HepG2 (cell line): Measurements from ENCODE around the gene POLN. TPM values are rescaled to one million over a fixed set of nuclear protein-coding genes. Genes with fewer than 3 reads are reported as not detected.

Experiments
- AFF4 ChIP-seq: sonication (generic); formaldehyde crosslinking; IDR thresholded peaks from 2 replicates; pipeline ENCODE4 v1.4.0; 2020; ENCODE audit warnings: missing genetic modification reagents
- BCL6 ChIP-seq: IDR thresholded peaks from 2 replicates; pipeline ENCODE4 v1.6.1; 2016; ENCODE audit warnings: missing genetic modification reagents, missing compliant biosample characterization
- DRAP1 ChIP-seq: IDR thresholded peaks from 2 replicates; pipeline ENCODE4 v1.6.1; 2016; ENCODE audit warnings: missing genetic modification reagents, missing compliant biosample characterization
- EHMT2 ChIP-seq: fragments of 200-600 bp; sonication (generic); IDR thresholded peaks from 2 replicates; pipeline ENCODE4 v1.7.0; 2017; ENCODE audit warnings: antibody characterized with exemption, low read depth, low read length, borderline replicate concordance
- GATAD2A ChIP-seq: IDR thresholded peaks from 2 replicates; pipeline ENCODE4 v1.6.1; 2016
- HHEX ChIP-seq: IDR thresholded peaks from 2 replicates; pipeline ENCODE4 v1.6.1; 2016; ENCODE audit warnings: control low read depth
- HOXA9 ChIP-seq: sonication (generic); formaldehyde crosslinking; IDR thresholded peaks from 2 replicates; pipeline ENCODE4 v1.8.1; 2022; ENCODE audit warnings: missing genetic modification reagents, mild to moderate bottlenecking, moderate library complexity, borderline replicate concordance
- IKZF4 ChIP-seq: sonication (generic); formaldehyde crosslinking; IDR thresholded peaks from 2 replicates; pipeline ENCODE4 v1.5.1; 2020; ENCODE audit warnings: borderline replicate concordance, mild to moderate bottlenecking, low read depth, missing genetic modification reagents; ENCODE audit errors: not compliant biosample characterization
- PHF5A ChIP-seq: IDR thresholded peaks from one replicate; pipeline ENCODE4 v1.6.1; 2018; ENCODE audit warnings: low read depth, missing genetic modification reagents; ENCODE audit not compliant: unreplicated experiment
- SRF ChIP-seq: IDR thresholded peaks from 2 replicates; pipeline ENCODE4 v1.6.1; 2011; ENCODE audit warnings: mild to moderate bottlenecking, low read depth, low read length, moderate library complexity
- STAT5B ChIP-seq: sonication (generic); formaldehyde crosslinking; IDR thresholded peaks from 2 replicates; pipeline ENCODE4 v1.4.0; 2020; ENCODE audit warnings: missing genetic modification reagents
- WIZ ChIP-seq: sonication (generic); formaldehyde crosslinking; IDR thresholded peaks from 2 replicates; pipeline ENCODE4 v1.5.1; 2020; ENCODE audit warnings: mild to moderate bottlenecking, missing genetic modification reagents
- ZFP62 ChIP-seq: sonication (generic); formaldehyde crosslinking; IDR thresholded peaks from 2 replicates; pipeline ENCODE4 v1.4.0; 2020; ENCODE audit warnings: missing genetic modification reagents
- ZNF382 ChIP-seq: sonication (generic); formaldehyde crosslinking; IDR thresholded peaks from 2 replicates; pipeline ENCODE4 v1.5.0; 2020; ENCODE audit warnings: missing genetic modification reagents, mild to moderate bottlenecking, borderline replicate concordance
- ZNF564 ChIP-seq: sonication (generic); formaldehyde crosslinking; IDR thresholded peaks from 2 replicates; pipeline ENCODE4 v1.8.1; 2023; ENCODE audit warnings: mild to moderate bottlenecking, missing genetic modification reagents
- ZNF619 ChIP-seq: sonication (generic); formaldehyde crosslinking; IDR thresholded peaks from 2 replicates; pipeline ENCODE4 v1.4.0; 2020; ENCODE audit warnings: mild to moderate bottlenecking, missing genetic modification reagents
- polyA plus RNA-seq, 8 experiments: library from polyadenylated mRNA; depleted of rRNA in 3 of 8; stranded (reverse) in 7 of 8; unstranded in 1 of 8; fragments of >200 nt; fragmentation: Illumina TruSeq in 4 of 8; extraction: Trizol in 4 of 8; gene quantifications; 2 replicates each; pipeline versions ENCODE4 v1.2.1 to v1.2.3, GENCODE V29; 2011 to 2016; ENCODE audit warnings: low read depth in 4 of 8, missing spikeins in 1 of 8, mixed read lengths in 1 of 8; ENCODE audit not compliant: insufficient read depth in 1 of 8
- total RNA-seq, 5 experiments: library from RNA; depleted of rRNA; stranded (reverse); fragments of >200 nt; fragmentation: Illumina TruSeq; extraction: Trizol; gene quantifications; 2 replicates each; pipeline ENCODE4 v1.2.3, GENCODE V29; 2016; ENCODE audit warnings: low read depth in 1 of 5
- TF ChIP-seq, protein P1 (sequence below): IDR thresholded peaks from 2 replicates; pipeline ENCODE4 v1.6.1; 2016; ENCODE audit warnings: low read depth
- TF ChIP-seq, protein P2 (sequence below): sonication (generic); formaldehyde crosslinking; IDR thresholded peaks from 2 replicates; pipeline ENCODE4 v1.4.0; 2020; ENCODE audit warnings: mild to moderate bottlenecking, missing genetic modification reagents
- TF ChIP-seq, protein P3 (sequence below): sonication (generic); formaldehyde crosslinking; IDR thresholded peaks from 2 replicates; pipeline ENCODE4 v1.5.0; 2020; ENCODE audit warnings: missing genetic modification reagents
- TF ChIP-seq, protein P4 (sequence below): sonication (generic); formaldehyde crosslinking; IDR thresholded peaks from 2 replicates; pipeline ENCODE4 v1.8.0; 2022; ENCODE audit warnings: mild to moderate bottlenecking, missing genetic modification reagents, moderate library complexity

The POLN gene
- total and polyA plus RNA-seq, 2 of the 13 experiments (the other 11 are each of a cell fraction or from before 2014, with no cell fraction given), result 0.93 to 1.5 TPM

- TF ChIP-seq HOXA9 (no peak), SRF (no peak), ZFP62 (CRISPR knock-in tag) (no peak), BCL6 (CRISPR knock-in tag) (peak; percentile 86), DRAP1 (CRISPR knock-in tag) (no peak), ZNF564 (no peak), ZNF619 (CRISPR knock-in tag) (no peak), PHF5A (CRISPR knock-in tag) (no peak), GATAD2A (CRISPR knock-in tag) (peak; percentile 56; the same call in 1 of the 2 replicates), EHMT2 (no peak), HHEX (CRISPR knock-in tag) (no peak), AFF4 (no peak), IKZF4 (CRISPR knock-in tag) (no peak), STAT5B (CRISPR knock-in tag) (no peak), ZNF382 (CRISPR knock-in tag) (no peak), WIZ (CRISPR knock-in tag) (no peak)
- TF ChIP-seq, protein P1, sequence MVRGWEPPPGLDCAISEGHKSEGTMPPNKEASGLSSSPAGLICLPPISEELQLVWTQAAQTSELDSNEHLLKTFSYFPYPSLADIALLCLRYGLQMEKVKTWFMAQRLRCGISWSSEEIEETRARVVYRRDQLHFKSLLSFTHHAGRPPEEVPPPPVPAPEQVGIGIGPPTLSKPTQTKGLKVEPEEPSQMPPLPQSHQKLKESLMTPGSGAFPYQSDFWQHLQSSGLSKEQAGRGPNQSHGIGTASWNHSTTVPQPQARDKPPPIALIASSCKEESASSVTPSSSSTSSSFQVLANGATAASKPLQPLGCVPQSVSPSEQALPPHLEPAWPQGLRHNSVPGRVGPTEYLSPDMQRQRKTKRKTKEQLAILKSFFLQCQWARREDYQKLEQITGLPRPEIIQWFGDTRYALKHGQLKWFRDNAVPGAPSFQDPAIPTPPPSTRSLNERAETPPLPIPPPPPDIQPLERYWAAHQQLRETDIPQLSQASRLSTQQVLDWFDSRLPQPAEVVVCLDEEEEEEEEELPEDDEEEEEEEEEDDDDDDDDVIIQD (CRISPR knock-in tag), result 0 out of 2 replicates have a peak, but pooled peaks have one; percentile 32
- TF ChIP-seq, protein P2, sequence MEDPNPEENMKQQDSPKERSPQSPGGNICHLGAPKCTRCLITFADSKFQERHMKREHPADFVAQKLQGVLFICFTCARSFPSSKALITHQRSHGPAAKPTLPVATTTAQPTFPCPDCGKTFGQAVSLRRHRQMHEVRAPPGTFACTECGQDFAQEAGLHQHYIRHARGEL (CRISPR knock-in tag), result no peak
- TF ChIP-seq, protein P3, sequence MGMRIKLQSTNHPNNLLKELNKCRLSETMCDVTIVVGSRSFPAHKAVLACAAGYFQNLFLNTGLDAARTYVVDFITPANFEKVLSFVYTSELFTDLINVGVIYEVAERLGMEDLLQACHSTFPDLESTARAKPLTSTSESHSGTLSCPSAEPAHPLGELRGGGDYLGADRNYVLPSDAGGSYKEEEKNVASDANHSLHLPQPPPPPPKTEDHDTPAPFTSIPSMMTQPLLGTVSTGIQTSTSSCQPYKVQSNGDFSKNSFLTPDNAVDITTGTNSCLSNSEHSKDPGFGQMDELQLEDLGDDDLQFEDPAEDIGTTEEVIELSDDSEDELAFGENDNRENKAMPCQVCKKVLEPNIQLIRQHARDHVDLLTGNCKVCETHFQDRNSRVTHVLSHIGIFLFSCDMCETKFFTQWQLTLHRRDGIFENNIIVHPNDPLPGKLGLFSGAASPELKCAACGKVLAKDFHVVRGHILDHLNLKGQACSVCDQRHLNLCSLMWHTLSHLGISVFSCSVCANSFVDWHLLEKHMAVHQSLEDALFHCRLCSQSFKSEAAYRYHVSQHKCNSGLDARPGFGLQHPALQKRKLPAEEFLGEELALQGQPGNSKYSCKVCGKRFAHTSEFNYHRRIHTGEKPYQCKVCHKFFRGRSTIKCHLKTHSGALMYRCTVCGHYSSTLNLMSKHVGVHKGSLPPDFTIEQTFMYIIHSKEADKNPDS (CRISPR knock-in tag), result no peak
- TF ChIP-seq, protein P4, sequence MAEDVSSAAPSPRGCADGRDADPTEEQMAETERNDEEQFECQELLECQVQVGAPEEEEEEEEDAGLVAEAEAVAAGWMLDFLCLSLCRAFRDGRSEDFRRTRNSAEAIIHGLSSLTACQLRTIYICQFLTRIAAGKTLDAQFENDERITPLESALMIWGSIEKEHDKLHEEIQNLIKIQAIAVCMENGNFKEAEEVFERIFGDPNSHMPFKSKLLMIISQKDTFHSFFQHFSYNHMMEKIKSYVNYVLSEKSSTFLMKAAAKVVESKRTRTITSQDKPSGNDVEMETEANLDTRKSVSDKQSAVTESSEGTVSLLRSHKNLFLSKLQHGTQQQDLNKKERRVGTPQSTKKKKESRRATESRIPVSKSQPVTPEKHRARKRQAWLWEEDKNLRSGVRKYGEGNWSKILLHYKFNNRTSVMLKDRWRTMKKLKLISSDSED (CRISPR knock-in tag), result no peak
Observed at GRCh38 chr4:2172627-2173231, 69.2 kb downstream of the POLN start (continued).
